ENCODE results near the gene RASEF.

The RASEF gene

DNA sequence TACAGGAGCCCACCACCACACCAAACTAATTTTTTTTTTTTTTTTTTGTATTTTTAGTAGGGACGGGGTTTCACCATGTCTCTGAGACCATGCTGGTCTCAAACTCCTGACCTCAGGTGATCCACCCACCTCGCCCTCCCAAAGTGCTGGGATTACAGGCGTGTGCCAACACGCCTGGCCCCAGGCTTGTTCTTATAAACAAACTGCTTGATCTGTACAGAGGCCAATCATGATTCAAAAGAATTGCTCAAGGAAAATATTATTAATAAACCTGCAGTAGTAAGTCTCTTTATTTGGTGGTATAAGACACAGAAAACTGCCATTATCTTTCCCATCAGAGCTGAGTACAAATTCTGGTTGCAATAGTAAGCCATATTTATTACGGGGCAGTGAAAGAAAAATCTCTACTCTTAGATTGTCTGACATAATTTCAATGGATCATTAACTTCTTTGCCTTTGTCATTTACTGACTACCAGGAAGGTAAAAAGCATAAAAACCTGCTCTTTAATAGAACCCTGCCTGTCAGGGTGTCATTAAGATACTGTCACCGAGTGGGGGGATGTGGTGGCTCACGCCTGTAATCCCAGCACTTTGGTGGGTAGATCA lies 33.3 kb downstream of the RASEF start:
- no peaks in the 10 kb centered on the region for H3K79me2 ChIP-seq (ENCODE audit: control insufficient read depth, low read length)
- no peaks in the 10 kb centered on the region for H3K4me1 ChIP-seq (ENCODE audit: control insufficient read depth, low read length)
- TF ChIP-seq EZH2phosphoT487 (IDR thresholded peaks at IDR 0.05; ENCODE audit: borderline replicate concordance, low read length): no peak

DNA sequence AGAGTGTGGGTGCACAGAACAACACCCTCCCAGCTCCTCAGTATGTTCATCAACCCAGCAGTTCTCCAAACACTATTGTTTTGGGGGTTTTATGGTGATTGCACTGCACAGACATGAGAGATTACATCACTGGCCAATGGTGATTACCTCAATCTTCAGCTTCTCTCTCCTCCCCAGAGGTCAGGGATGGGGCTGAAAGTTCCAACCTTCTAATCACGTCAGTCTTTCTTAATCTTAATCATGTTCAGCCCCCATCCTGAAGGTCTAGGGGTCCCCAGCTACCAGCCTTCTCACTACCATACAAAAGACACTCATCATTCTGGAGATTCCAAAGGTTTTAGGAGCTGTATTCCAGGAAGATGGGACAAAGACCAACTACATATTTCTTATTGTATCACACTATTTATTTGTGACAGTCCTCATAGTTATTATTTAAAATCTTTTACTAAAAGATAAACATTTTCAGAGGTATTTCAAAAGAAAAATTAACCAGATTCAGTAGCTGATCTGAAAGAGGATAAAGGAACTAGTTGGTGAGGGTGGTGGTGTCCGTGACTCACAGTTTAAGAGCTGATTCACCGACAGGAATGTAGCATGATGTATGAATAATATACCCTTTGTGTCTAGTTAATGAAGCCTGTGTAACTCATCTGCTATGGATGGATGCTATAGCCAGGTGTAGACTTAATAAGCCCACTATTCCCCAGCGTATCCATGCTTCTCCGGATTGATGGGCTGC lies 35.6 kb downstream of the RASEF start:
- H3K27me3 ChIP-seq (ENCODE audit: control insufficient read depth, low read length): no peaks in the 10 kb centered on the region
- H3K4me3 ChIP-seq (ENCODE audit: low read length): no peak overlapping the region
- no peaks in the 10 kb centered on the region for H3K9me2 ChIP-seq (replicated peaks; ENCODE audit: control insufficient read depth, low read length)
- no peaks in the 10 kb centered on the region for H3K9me3 ChIP-seq (ENCODE audit: control insufficient read depth, insufficient read depth, low read length)
- no peaks in the 10 kb centered on the region for H3K4me1 ChIP-seq (ENCODE audit: control insufficient read depth, low read length)
- no peaks in the 10 kb centered on the region for H3K79me2 ChIP-seq (ENCODE audit: control insufficient read depth, low read length)
- H4K20me1 ChIP-seq (ENCODE audit: control insufficient read depth, insufficient read depth, low read depth, low read length): no peaks in the 10 kb centered on the region
- H3K4me2 ChIP-seq (ENCODE audit: low read length): no peak overlapping the region
- no peaks in the 10 kb centered on the region for H3K36me3 ChIP-seq (ENCODE audit: control insufficient read depth, low read length)
- H3K27ac ChIP-seq (ENCODE audit: low read depth, low read length): no peak overlapping the region
- TF ChIP-seq, protein P1, sequence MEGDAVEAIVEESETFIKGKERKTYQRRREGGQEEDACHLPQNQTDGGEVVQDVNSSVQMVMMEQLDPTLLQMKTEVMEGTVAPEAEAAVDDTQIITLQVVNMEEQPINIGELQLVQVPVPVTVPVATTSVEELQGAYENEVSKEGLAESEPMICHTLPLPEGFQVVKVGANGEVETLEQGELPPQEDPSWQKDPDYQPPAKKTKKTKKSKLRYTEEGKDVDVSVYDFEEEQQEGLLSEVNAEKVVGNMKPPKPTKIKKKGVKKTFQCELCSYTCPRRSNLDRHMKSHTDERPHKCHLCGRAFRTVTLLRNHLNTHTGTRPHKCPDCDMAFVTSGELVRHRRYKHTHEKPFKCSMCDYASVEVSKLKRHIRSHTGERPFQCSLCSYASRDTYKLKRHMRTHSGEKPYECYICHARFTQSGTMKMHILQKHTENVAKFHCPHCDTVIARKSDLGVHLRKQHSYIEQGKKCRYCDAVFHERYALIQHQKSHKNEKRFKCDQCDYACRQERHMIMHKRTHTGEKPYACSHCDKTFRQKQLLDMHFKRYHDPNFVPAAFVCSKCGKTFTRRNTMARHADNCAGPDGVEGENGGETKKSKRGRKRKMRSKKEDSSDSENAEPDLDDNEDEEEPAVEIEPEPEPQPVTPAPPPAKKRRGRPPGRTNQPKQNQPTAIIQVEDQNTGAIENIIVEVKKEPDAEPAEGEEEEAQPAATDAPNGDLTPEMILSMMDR (IDR thresholded peaks at IDR 0.05; ENCODE audit: low read depth, low read length, poor library complexity, severe bottlenecking): no peak
- TF ChIP-seq EZH2phosphoT487 (IDR thresholded peaks at IDR 0.05; ENCODE audit: borderline replicate concordance, low read length): no peak
- no peaks in the 10 kb centered on the region for H3F3A ChIP-seq (ENCODE audit: control insufficient read depth, insufficient read depth)

More for the DNA sequence above, 33.3 kb downstream of the RASEF start:
- Histone ChIP-seq H3K27ac (ENCODE audit: low read depth, low read length) (no peak overlapping the region), H3K27me3 (ENCODE audit: control insufficient read depth, low read length) (no peaks in the 10 kb centered on the region), H3K4me2 (ENCODE audit: low read length) (no peak overlapping the region), H3F3A (ENCODE audit: control insufficient read depth, insufficient read depth) (no peaks in the 10 kb centered on the region), H3K9me3 (ENCODE audit: control insufficient read depth, insufficient read depth, low read length) (no peaks in the 10 kb centered on the region), H3K4me3 (ENCODE audit: low read length) (no peak overlapping the region), H4K20me1 (ENCODE audit: control insufficient read depth, insufficient read depth, low read depth, low read length) (no peaks in the 10 kb centered on the region), H3K9me2 (replicated peaks; ENCODE audit: control insufficient read depth, low read length) (no peaks in the 10 kb centered on the region), H3K36me3 (ENCODE audit: control insufficient read depth, low read length) (no peaks in the 10 kb centered on the region)

DNA sequence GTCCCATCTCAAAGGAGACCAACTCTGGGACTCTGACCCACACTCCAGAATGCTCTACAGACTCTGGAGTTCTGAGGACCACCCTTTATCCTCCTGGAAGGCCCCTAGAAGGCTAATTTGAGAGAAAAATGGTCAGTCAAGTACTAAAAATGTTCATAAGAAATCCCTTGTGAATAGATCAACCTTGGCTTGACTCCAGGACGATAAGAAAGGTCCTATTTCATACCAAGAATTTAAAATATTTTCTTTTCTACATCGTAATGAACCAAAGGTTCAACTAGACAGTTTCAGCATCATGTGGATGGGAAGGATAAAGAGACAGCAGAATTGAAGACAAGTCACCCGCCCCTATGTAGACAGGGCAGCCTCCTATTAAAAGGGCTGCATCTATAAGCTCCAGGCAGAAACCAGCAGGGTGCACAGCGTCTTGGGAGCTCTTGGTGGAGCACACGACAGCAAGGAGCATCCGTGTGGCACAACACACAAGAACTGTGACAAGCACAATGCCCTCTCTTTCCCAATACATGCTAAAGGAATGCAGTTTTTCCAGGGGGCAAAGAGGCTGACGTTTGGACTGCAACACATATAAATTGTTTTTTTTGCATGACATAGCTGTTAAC lies 38.3 kb downstream of the RASEF start:
- Histone ChIP-seq H3K27me3 (ENCODE audit: control insufficient read depth, low read length) (no peaks in the 10 kb centered on the region), H3K4me1 (ENCODE audit: control insufficient read depth, low read length) (no peaks in the 10 kb centered on the region), H3K36me3 (ENCODE audit: control insufficient read depth, low read length) (no peaks in the 10 kb centered on the region), H4K20me1 (ENCODE audit: control insufficient read depth, insufficient read depth, low read depth, low read length) (no peaks in the 10 kb centered on the region), H3K9me3 (ENCODE audit: control insufficient read depth, insufficient read depth, low read length) (no peaks in the 10 kb centered on the region), H3K4me2 (ENCODE audit: low read length) (no peak overlapping the region), H3K27ac (ENCODE audit: low read depth, low read length) (no peak overlapping the region), H3K79me2 (ENCODE audit: control insufficient read depth, low read length) (no peaks in the 10 kb centered on the region), H3K4me3 (ENCODE audit: low read length) (no peak overlapping the region), H3F3A (ENCODE audit: control insufficient read depth, insufficient read depth) (no peaks in the 10 kb centered on the region), H3K9me2 (replicated peaks; ENCODE audit: control insufficient read depth, low read length) (no peaks in the 10 kb centered on the region)
- TF ChIP-seq, protein P1 (IDR thresholded peaks at IDR 0.05; ENCODE audit: low read depth, low read length, poor library complexity, severe bottlenecking): no peak
- TF ChIP-seq EZH2phosphoT487 (IDR thresholded peaks at IDR 0.05; ENCODE audit: borderline replicate concordance, low read length): no peak

DNA sequence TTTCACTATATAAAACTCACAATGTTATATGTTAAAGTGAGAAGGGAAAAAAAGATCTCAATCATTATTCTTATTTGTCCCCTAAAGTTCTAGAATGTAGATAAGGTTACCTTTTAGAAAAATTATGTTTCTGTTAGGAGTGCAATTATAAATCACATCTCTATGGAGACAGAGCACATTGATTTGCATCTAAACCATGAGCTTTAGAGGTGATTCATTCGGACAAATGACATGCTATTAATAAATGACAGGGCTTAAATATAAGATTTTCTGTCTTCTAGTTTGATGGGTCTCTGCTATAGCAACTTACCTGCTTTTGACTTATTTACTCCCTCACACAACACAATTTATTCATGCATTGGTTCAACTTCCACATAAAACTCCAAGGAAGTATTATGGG lies 39.8 kb downstream of the RASEF start:
- Histone ChIP-seq H3K4me2 (ENCODE audit: low read length) (no peak overlapping the region), H3K9me3 (ENCODE audit: control insufficient read depth, insufficient read depth, low read length) (no peaks in the 10 kb centered on the region), H3F3A (ENCODE audit: control insufficient read depth, insufficient read depth) (no peaks in the 10 kb centered on the region), H3K27ac (ENCODE audit: low read depth, low read length) (no peak overlapping the region), H3K27me3 (ENCODE audit: control insufficient read depth, low read length) (no peaks in the 10 kb centered on the region), H3K36me3 (ENCODE audit: control insufficient read depth, low read length) (no peaks in the 10 kb centered on the region), H3K4me3 (ENCODE audit: low read length) (no peak overlapping the region), H3K79me2 (ENCODE audit: control insufficient read depth, low read length) (no peaks in the 10 kb centered on the region), H3K9me2 (replicated peaks; ENCODE audit: control insufficient read depth, low read length) (no peaks in the 10 kb centered on the region), H3K4me1 (ENCODE audit: control insufficient read depth, low read length) (no peaks in the 10 kb centered on the region), H4K20me1 (ENCODE audit: control insufficient read depth, insufficient read depth, low read depth, low read length) (no peaks in the 10 kb centered on the region)
- TF ChIP-seq, protein P1 (IDR thresholded peaks at IDR 0.05; ENCODE audit: low read depth, low read length, poor library complexity, severe bottlenecking): no peak
- TF ChIP-seq EZH2phosphoT487 (IDR thresholded peaks at IDR 0.05; ENCODE audit: borderline replicate concordance, low read length): no peak

Data from DOHH2 (cell line).